C4-2B (cell line): ENCODE results near the gene CYP4F22.

Experiments
- CTCF ChIP-seq: fragments of 450-650 bp; conservative IDR thresholded peaks from 2 replicates; pipeline ENCODE4 v1.5.1; 2017; ENCODE audit warnings: mild to moderate bottlenecking
- ZFX ChIP-seq: fragments of 450-650 bp; IDR thresholded peaks from 2 replicates; pipeline ENCODE4 v1.6.1; 2017

- no peak for TF ChIP-seq CTCF
- no peak for TF ChIP-seq ZFX
Observed at GRCh38 chr19:15495151-15495550, 13.2 kb upstream of the CYP4F22 start.
